H1 (cell line): ENCODE results near the gene ISOC1.

Experiments
- ASH2L ChIP-seq: fragments of 200-600, 300-600 bp; sonication (generic); IDR thresholded peaks from one replicate; pipeline ENCODE4 v1.7.1; 2017; ENCODE audit warnings: low read length
- CEBPB ChIP-seq: IDR thresholded peaks from 2 replicates; pipeline ENCODE4 v1.6.1; 2012; ENCODE audit warnings: low read depth, low read length
- CHD7 ChIP-seq: fragments of 300-600 bp; sonication (generic); IDR thresholded peaks from 2 replicates; pipeline ENCODE4 v1.7.1; 2012; ENCODE audit warnings: low read length, moderate library complexity, mild to moderate bottlenecking, inconsistent platforms; ENCODE audit not compliant: insufficient replicate concordance
- CTCF ChIP-seq, 3 experiments: IDR thresholded peaks; 1 replicate in 2 of 3; 2 replicates in 1 of 3; pipeline versions ENCODE4 v1.5.1 to v1.6.1; 2011; ENCODE audit warnings: low read length in 3 of 3, mild to moderate bottlenecking in 3 of 3, inconsistent platforms in 2 of 3, low read depth in 1 of 3, moderate library complexity in 1 of 3; ENCODE audit not compliant: insufficient read depth in 1 of 3; ENCODE audit errors: control extremely low read depth in 1 of 3
- FOSL1 ChIP-seq: IDR thresholded peaks from 2 replicates; pipeline ENCODE4 v1.6.1; 2011; ENCODE audit warnings: mild to moderate bottlenecking, low read depth, low read length, moderate library complexity; ENCODE audit not compliant: insufficient read depth
- JUND ChIP-seq: IDR thresholded peaks from 2 replicates; pipeline ENCODE4 v1.6.1; 2011; ENCODE audit warnings: mild to moderate bottlenecking, improper control_type of control experiment, low read length
- MAFK ChIP-seq: IDR thresholded peaks from 2 replicates; pipeline ENCODE4 v1.6.1; 2012; ENCODE audit warnings: low read depth, mild to moderate bottlenecking, improper control_type of control experiment, low read length
- PHF8 ChIP-seq: fragments of 200-600 bp; sonication (generic); conservative IDR thresholded peaks from 2 replicates; pipeline ENCODE4 v1.7.1; 2012; ENCODE audit warnings: low read depth, mild to moderate bottlenecking, inconsistent platforms, low read length, moderate library complexity
- RFX5 ChIP-seq: IDR thresholded peaks from 2 replicates; pipeline ENCODE4 v1.6.1; 2011; ENCODE audit warnings: low read depth, low read length, improper control_type of control experiment, borderline replicate concordance
- SP2 ChIP-seq: IDR thresholded peaks from 2 replicates; pipeline ENCODE4 v1.6.1; 2012; ENCODE audit warnings: mild to moderate bottlenecking, low read length, inconsistent platforms
- SRF ChIP-seq: IDR thresholded peaks from 2 replicates; pipeline ENCODE4 v1.6.1; 2011; ENCODE audit warnings: mild to moderate bottlenecking, low read depth, low read length, moderate library complexity
- TEAD4 ChIP-seq: IDR thresholded peaks from 2 replicates; pipeline ENCODE4 v1.6.1; 2012; ENCODE audit warnings: low read depth, low read length, inconsistent platforms, mixed read lengths

GRCh38 chr5:129114539-129115193 lies 20.1 kb downstream of the ISOC1 start:
- TF ChIP-seq TEAD4: no peak
- TF ChIP-seq CTCF (IDR thresholded peaks at IDR 0.05; ENCODE audit: control extremely low read depth in 1 of 3, insufficient read depth in 1 of 3, low read depth in 1 of 3, low read length in 3 of 3): no peak
- TF ChIP-seq MAFK: no peak
- no peak for TF ChIP-seq SP2
- no peak for TF ChIP-seq CEBPB
- TF ChIP-seq JUND: no peak
- no peak for TF ChIP-seq ASH2L
- no peak for TF ChIP-seq PHF8
- TF ChIP-seq CHD7: no peak
- no peak for TF ChIP-seq SRF
- no peak for TF ChIP-seq FOSL1
- TF ChIP-seq RFX5: no peak
